Small intestine (tissue), 7 donors: ENCODE measurements around the gene ENPP1. TPM values are rescaled to one million over a fixed set of nuclear protein-coding genes. Genes with fewer than 3 reads are reported as not detected.
"Not testable (repeated sequence)": the region's sequence is repeated elsewhere in the genome, so short reads cannot be mapped to it uniquely, and the experiment has no call there.

ENCODE experiments used
- DNase-seq, 2 donors: peaks; one replicate each; pipeline versions ENCODE4 v3.0.0 to v3.0.0-alpha.2; 2013
- FAIRE-seq: peaks from 2 replicates; lab custom pipeline; 2012; peaks lifted over from hg19 to GRCh38; lab: Jason Lieb, UNC
- H3K27ac ChIP-seq, 3 donors: one replicate each; pipeline ENCODE4 v1.5.1; 2013; ENCODE audit warnings: low read length in 2 of 3, mild to moderate bottlenecking in 2 of 3, control low read depth in 1 of 3, inconsistent platforms in 1 of 3, low read depth in 1 of 3, moderate library complexity in 1 of 3
- H3K27me3 ChIP-seq, 3 donors: one replicate each; pipeline ENCODE4 v1.6.1; 2013; ENCODE audit warnings: low read length in 3 of 3, inconsistent platforms in 1 of 3; ENCODE audit not compliant: control insufficient read depth in 3 of 3, insufficient read depth in 3 of 3
- H3K36me3 ChIP-seq, 3 donors: one replicate each; pipeline ENCODE4 v1.6.1; 2013; ENCODE audit warnings: low read length in 3 of 3, inconsistent platforms in 1 of 3, low read depth in 1 of 3, mild to moderate bottlenecking in 1 of 3, moderate library complexity in 1 of 3; ENCODE audit not compliant: control insufficient read depth in 3 of 3, insufficient read depth in 2 of 3
- H3K4me1 ChIP-seq, 3 donors: one replicate each; pipeline ENCODE4 v1.6.1; 2013; ENCODE audit warnings: low read length in 2 of 3, inconsistent platforms in 1 of 3, low read depth in 1 of 3, mild to moderate bottlenecking in 1 of 3, moderate library complexity in 1 of 3; ENCODE audit not compliant: control insufficient read depth in 3 of 3, insufficient read depth in 2 of 3
- H3K4me3 ChIP-seq, 3 donors: one replicate each; pipeline ENCODE4 v1.5.1; 2013; ENCODE audit warnings: low read length in 3 of 3, control low read depth in 1 of 3, inconsistent platforms in 1 of 3, low read depth in 1 of 3, mild to moderate bottlenecking in 1 of 3, moderate library complexity in 1 of 3
- H3K9me3 ChIP-seq, 2 donors: one replicate each; pipeline ENCODE4 v1.6.1; 2013; ENCODE audit warnings: low read depth in 1 of 2, low read length in 1 of 2; ENCODE audit not compliant: control insufficient read depth in 2 of 2, insufficient read depth in 1 of 2
- WGBS, 3 donors: extraction: QIAGEN DNeasy Blood & Tissue Kit; methylation state at CpG; one replicate each; pipeline ENCODE4 v1.1.7; 2013; 5-methylcytosine and 5-hydroxymethylcytosine counted together
- polyA plus RNA-seq, 4 donors: library from polyadenylated mRNA; stranded (reverse) in 3 of 4; unstranded in 1 of 4; fragments of 200-250 nt in 3 of 4; fragments of 120-200 nt in 1 of 4; gene quantifications; one replicate each; pipeline versions ENCODE4 v1.2.1 to v1.2.3, GENCODE V29; 2013
- donor health status: healthy with polysubstance abuse.
- donor health status: control.
- donor health status: control.
- donor health status: Bipolar disorder and iron deficiency.
- donor health status: healthy.

Gene ENPP1
- polyA plus RNA-seq, 4 donors = 0.57 to 11.4 (median 1.1) TPM

DNA sequence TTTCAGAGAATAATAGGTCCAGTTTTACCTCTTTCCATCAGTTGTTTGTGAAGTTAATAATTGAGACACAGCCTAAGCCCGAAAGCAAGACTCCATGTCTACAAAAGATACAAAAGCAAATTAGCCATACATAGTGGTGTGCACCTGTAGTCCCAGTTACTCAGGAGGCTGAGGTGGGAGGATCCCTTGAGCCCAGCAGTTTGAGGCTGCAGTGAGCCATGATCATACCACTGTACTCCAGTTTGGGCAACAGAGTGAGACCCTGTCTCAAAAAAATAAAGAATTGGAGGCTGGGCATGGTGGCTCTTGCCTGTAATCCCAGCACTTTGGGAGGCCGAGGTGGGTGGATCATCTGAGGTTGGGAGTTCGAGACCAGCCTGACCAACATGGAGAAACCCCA, 101.0 kb downstream of the ENPP1 start:
- FAIRE-seq, H3K36me3 ChIP-seq, H3K27ac ChIP-seq, H3K9me3 ChIP-seq, H3K27me3 ChIP-seq, H3K4me1 ChIP-seq, H3K4me3 ChIP-seq, DNase-seq: not testable (repeated sequence)
- WGBS, 3 donors = 77 to 87% (median 86%) methylated on average over 3 of the region's 3 CpGs

DNA sequence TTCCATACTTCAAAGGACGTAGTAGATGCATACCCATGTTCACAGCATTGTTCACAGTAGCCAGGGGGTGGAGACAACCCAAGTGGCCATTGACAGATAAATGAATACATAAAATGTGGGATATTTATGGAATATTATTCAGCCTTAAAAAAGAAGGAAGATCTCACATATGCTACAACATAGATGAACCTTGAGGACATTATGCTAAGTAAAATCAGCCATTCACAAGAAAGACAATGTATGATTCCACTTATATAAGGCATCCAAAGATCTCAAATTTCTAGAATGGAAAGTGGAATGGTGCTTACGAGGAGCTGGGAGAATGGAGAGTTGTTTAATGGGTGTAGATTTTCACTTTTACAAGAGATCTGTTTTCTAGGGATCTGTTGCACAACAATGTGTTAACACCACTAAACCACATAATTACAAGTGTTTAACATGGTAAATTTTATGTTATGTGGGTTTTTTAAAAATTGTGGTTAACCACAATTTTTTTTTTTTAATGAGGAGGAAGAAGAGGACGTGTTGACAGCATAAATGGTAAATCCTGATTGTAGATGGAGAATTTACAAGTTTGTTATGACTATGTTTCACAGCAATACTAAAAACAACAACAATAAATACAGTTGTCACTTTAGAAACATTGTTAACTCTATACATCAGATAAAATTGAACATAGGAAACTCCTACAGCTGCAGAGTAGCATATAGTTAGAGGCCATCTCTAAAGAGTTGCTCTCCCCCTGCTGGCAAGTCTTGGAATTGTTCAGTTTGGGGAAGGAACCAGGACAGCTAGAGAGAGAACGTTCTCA, 101.8 kb downstream of the ENPP1 start:
- 55 to 64% (median 55%) methylated on average over 4 of the region's 4 CpGs for WGBS, 3 donors
- Histone ChIP-seq H3K9me3 (no peaks in the 10 kb centered on the region), H3K4me3 (no peak overlapping the region), H3K4me1 (no peaks in the 10 kb centered on the region), H3K27ac (no peak overlapping the region), H3K27me3 (no peaks in the 10 kb centered on the region), H3K36me3 (no peaks in the 10 kb centered on the region)
- peak; percentile 81 to 86 for DNase-seq
- peak; percentile 33 for FAIRE-seq

DNA sequence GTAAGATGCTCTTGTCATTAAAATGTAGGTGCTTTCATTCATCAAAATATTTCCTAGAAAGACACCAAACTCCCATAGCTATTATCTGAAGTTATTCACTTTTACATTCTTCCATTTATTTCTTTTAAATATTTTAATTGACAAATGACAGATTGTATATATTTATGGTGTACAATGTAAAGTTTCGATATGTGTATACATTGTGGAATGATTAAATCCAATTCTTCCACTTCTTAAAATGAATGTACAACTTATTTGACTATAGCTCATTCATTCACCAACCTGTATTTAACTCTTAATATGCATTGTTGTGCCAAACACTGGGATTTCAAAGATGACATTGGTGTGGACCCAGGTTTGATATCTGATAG, 102.4 kb downstream of the ENPP1 start:
- Histone ChIP-seq H3K9me3 (no peaks in the 10 kb centered on the region), H3K27ac (no peak overlapping the region), H3K4me3 (no peak overlapping the region), H3K27me3 (no peaks in the 10 kb centered on the region), H3K36me3 (no peaks in the 10 kb centered on the region), H3K4me1 (no peaks in the 10 kb centered on the region)
- no peak for FAIRE-seq
- WGBS, 3 donors = 65 to 78% (median 71%) methylated on average over 1 of the region's 1 CpG
- DNase-seq = no peak

DNA sequence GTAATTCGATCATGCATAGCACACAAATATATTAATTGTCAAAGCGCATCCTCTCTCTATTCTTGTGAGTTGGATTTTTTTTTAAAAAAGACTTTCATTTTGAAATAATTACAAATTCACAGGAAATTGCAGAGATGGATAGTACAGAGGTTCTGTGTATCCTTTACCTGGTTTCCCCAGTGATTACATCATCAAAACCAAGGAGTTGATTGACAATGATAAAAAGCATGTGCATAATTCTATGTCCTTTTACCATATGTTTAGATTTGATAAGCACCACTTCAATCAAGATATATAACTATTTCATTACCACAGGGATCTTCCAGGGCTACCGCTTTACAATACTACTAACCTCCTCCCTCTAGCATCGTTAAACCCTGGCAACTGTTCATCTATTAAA, 103.1 kb downstream of the ENPP1 start:
- 28 to 64% (median 44%) methylated on average over 4 of the region's 4 CpGs for WGBS, 3 donors
- no peak overlapping the region for H3K27ac ChIP-seq
- no peaks in the 10 kb centered on the region for H3K9me3 ChIP-seq
- no peaks in the 10 kb centered on the region for H3K4me1 ChIP-seq
- H3K27me3 ChIP-seq = no peaks in the 10 kb centered on the region
- DNase-seq = no peak
- H3K36me3 ChIP-seq = no peaks in the 10 kb centered on the region
- FAIRE-seq = no peak
- H3K4me3 ChIP-seq = no peak overlapping the region

DNA sequence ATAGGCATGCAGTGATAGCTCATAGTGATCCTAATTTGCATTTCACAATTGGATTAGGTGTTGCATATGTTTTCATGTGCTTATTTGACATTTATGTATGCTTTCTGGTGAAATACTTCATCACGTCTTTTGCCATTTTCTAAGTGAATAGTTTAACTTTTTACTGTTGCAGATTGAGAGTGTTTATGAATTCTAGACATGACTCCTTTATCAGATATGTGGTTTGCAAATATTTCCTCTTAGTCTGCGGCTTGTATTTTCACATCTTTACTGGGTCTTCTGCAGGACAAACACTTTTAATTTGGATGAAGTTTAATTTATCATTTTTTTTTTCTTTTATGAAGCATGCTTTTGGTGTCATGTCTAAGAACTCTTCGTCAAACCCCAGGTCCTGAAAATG, 104.1 kb downstream of the ENPP1 start:
- Histone ChIP-seq H3K27ac (no peak overlapping the region), H3K9me3 (no peaks in the 10 kb centered on the region), H3K4me3 (no peak overlapping the region), H3K36me3 (no peaks in the 10 kb centered on the region), H3K27me3 (peaks cover 0 to 2% (median 0%) of the 10 kb centered on the region in 3 donors), H3K4me1 (no peaks in the 10 kb centered on the region)
- FAIRE-seq = no peak
- DNase-seq = no peak
- 39 to 42% (median 41%) methylated on average over 3 of the region's 3 CpGs for WGBS, 3 donors

DNA sequence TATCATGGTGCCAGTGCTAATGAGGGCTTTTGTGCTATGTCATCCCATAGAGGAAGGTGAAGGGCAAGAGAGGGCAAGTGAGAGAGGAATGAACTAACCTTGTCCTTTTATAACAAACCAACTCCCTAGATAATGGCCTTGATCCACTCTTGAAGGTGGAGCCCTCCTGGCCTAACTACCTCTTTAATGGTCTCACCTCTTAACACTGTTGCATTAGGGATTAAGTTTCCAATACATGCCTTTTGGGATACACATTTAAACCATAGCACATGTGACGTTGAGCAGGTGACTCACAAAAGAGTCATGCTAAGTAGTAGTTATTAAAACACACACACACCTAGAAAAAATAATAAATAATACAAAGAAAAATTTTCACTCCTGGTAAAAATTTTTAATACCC, 106.4 kb downstream of the ENPP1 start:
- no peak for FAIRE-seq
- peaks cover 0 to 2% (median 0%) of the 10 kb centered on the region in 3 donors for H3K27me3 ChIP-seq

DNA sequence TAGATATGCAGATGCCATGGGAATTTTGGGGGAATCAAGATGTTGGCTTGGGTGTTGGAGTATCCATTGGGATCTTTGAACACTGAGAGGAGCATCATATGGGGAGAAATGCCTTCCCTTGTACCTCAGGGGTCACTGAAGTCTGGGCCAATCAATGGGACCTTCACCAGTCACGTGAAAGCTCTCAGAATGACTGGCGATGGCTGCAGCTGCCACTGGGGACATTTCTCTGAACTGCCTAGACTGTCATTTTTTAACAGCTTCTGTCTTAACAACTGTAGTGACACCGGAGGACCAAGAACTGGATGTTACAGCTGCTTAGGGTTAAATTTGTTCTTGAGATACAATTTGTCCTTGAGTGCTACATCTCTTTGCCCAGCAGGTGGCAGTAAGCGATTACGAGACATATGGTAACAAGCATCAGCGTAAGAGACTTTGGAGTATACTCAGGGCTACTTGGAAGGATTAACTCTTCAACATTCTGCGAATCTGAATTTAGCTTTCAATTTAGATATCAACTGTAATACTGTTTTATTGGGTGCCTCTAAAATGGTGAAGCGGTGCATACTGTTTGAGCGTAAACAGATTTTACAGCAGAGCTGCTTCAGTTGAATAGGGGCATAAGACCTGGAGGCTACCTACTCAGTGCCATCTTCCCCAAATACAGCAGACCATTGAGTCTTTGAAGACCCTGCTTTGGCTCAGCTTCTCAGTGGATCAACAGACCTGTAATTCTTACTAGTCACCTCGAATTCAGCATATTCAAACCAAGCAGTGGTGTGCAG, 107.3 kb downstream of the ENPP1 start:
- 17 to 31% (median 22%) methylated on average over 10 of the region's 10 CpGs for WGBS, 3 donors

More for the DNA sequence above, 106.4 kb downstream of the ENPP1 start:
- Histone ChIP-seq H3K4me1 (no peaks in the 10 kb centered on the region), H3K36me3 (no peaks in the 10 kb centered on the region), H3K4me3 (no peak overlapping the region), H3K27ac (no peak overlapping the region), H3K9me3 (no peaks in the 10 kb centered on the region)
- 33 to 69% (median 50%) methylated on average over 1 of the region's 1 CpG for WGBS, 3 donors
- DNase-seq = no peak

DNA sequence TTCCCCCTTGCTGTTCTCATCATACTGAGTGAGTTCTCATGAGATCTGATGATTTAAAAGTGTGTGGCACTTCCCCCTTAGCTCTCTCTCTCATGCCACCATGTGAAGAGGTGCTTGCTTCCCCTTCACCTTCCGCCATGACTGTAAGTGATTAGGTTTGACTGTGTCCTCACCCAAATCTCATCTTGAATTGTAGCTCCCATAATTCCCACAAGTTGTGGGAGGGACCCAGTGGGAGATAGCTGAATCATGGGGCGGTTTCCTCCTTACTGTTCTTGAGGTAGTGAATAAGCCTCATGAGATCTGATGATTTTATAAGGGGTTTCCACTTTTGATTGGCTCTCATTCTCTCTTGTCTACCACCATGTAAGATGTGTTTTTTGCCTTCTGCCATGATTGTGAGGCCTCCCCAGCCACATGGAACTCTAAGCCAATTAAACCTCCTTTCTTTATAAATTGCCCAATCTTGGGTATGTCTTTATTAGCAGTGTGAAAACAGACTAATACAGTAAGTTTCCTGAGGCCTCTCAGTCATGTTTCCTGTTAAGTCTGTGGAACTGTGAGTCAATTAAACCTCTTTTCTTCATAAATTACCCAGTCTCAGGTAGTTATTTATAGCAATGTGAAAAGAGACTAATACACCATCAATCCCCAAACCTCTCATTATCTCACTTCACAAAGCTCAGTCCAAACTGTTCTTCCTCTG, 108.4 kb downstream of the ENPP1 start:
- not testable (repeated sequence) for H3K27ac ChIP-seq, H3K9me3 ChIP-seq, FAIRE-seq, H3K4me3 ChIP-seq, DNase-seq, H3K36me3 ChIP-seq, H3K27me3 ChIP-seq, H3K4me1 ChIP-seq
- 89 to 96% (median 95%) methylated on average over 2 of the region's 2 CpGs for WGBS, 3 donors

More for the DNA sequence above, 107.3 kb downstream of the ENPP1 start:
- no peaks in the 10 kb centered on the region for H3K9me3 ChIP-seq
- H3K27me3 ChIP-seq = peaks cover 0 to 2% (median 0%) of the 10 kb centered on the region in 3 donors
- H3K4me3 ChIP-seq = no peak overlapping the region
- FAIRE-seq (no peak), DNase-seq (peak; percentile 77 to 81)
- H3K27ac ChIP-seq = no peak overlapping the region
- H3K36me3 ChIP-seq = no peaks in the 10 kb centered on the region
- H3K4me1 ChIP-seq = no peaks in the 10 kb centered on the region
